HG03432 (cell line): Measurements from ENCODE around the gene LYPD6.

Experiments used
- ATAC-seq: cut with Tn5 transposase; IDR thresholded peaks from one replicate; pipeline ENCODE4 v1.9.1; 2021; ENCODE audit warnings: mild to moderate bottlenecking, moderate library complexity; ENCODE audit not compliant: unreplicated experiment

LYPD6 gene

DNA sequence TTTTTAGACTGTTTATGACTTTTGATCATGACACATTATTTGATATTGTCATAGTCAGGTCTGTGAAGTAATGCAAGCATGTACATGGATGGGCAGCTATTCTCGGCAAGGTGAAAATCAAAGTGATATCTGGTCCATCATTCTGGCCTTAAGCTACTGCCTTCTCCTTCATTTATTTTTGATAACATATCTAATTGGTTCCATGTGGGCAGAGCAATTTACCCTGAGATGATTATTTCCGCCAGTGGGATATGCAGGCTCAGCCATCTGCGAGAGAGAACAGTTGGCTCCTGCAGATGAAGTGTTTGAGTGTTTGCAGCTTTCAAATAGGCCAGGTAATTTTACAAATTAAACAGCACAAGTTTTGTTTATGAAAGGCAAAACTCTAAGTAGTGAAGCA, 116.4 kb downstream of the LYPD6 start:
- no peak for ATAC-seq

DNA sequence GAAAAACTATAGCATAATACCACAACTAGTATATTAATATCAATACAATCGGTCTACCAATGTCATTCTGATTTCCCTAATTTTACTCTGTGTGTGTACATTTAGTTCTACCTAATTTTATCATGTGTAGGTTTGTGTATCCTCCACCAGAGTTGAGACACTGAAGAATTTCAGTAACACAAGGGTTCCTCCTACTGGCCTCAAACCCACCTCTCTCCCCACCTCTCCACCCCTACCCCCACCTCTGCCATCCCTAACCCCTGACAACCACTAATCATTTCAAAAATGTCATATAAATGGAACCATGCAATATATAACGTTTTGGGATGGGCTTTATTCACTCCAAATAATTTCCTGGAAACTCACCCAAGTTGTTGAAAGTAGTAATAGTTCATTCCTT, 117.9 kb downstream of the LYPD6 start:
- no peak for ATAC-seq

DNA sequence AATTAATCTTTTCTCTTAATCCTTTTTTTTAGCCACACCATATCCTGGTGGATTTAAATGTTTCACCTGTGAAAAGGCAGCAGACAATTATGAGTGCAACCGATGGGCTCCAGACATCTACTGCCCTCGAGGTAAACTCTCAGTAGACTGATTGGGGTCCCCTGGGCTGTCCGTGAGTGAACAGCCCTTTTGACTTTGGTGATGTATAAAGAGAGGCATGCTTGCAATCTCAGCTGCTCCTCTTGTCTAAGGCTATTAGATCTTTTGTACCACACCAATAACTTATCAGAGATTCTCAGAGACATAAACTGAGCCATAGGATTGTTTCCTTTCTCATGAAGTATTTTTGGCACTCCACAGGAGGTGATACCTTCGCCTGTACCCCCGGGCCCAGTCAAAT, 118.6 kb downstream of the LYPD6 start:
- ATAC-seq, result no peak

DNA sequence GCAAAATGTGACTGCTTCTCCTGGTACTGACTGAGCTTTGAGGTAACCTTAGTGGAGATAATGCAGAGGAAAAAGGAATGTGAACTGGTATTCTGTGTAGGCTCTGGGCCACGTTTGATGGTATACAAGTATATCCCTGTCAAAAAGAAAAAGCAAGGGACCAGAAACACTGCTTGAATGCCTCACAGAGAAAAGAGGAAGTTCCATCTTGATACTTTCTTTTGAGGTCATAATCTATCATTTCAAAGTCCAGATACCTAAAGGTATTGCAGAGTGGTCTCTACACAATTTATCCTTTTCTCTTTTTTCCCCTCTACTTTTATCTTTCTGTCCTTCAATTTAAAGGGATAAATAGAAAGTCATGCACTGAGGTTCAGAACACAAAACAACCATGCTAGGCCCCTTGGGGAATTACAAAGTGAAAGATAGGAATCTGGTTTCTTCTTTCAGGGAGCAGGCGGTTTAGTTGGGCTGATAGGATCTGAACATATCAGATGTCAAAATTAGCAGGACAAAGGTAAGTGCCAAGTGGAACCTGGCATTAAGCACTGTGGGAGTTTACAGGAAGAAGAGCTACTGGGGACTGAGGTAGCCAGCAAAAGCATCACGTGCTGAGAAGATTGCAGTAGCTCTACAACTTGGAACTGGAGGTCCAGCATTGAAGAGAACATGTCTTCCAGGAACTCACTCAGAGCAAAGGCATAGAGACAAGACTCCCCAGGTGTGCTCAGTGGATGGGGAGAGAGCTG, 121.2 kb downstream of the LYPD6 start:
- ATAC-seq, result peak; percentile 73

DNA sequence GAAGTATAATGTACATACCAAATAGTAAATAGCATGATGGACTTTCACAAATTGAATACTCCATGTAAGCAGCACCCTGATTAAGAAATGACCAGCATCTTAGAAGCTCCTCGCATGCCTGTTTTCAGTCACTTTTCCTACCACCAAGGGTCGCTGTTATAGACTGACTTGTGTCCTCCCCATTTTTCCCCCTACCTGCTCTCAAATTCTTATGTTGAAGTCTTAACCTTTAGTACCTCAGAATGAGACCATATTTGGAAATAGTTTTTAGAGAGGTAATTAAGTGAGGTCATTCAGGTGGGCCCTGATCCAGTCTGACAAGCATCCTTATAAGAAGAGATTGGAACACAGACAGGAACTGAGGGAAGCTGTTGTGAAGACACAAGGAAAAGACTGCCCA, 125.9 kb downstream of the LYPD6 start:
- no peak for ATAC-seq

DNA sequence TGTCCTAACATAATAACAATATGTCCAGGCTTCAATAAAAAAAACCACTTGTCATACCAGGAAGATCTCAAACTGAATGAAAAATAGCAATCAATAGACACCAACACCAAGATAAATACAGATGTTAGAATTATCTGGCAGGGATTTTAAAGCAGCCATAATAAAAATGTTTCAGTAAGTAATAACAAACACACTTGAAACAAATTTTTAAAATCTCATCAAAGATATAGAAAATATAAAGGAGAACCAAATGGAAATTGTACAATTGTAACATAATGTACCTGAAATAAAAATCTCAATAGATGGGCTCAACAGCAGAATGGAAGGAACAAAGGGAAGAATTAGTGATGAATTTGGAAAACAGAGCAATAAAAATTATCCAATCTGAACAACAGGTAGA, 128.1 kb downstream of the LYPD6 start:
- no peak for ATAC-seq

DNA sequence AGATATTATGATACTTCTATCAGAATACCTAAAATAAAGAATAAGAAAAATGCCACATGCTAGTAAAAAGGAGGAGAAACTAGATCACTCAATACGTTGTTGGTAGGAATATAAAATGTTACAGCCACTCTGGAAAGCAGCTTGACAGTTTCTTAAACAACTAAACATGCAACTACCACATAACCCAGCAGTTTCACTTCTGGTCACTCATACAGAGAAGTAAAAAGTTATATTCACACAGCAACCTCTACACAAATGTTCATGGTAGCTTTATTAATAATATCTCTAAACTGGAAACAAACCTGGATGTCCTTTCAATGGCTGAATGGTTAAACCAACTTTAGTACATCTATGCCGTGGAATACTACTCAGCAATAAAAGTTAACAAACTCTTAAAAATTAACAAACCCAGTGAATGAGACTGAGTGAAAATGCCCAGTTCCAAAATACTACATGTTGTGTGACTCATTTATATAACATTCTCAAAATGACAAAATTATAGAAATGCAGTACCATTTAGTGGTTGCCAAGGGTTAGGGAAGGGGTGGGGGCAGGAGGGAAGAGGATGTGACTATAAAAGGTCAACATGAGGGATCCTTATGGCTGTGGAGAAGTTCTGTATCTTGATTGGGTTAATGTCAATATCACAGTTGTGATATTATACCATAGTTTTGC, 133.1 kb downstream of the LYPD6 start:
- ATAC-seq, result peak; percentile 97

DNA sequence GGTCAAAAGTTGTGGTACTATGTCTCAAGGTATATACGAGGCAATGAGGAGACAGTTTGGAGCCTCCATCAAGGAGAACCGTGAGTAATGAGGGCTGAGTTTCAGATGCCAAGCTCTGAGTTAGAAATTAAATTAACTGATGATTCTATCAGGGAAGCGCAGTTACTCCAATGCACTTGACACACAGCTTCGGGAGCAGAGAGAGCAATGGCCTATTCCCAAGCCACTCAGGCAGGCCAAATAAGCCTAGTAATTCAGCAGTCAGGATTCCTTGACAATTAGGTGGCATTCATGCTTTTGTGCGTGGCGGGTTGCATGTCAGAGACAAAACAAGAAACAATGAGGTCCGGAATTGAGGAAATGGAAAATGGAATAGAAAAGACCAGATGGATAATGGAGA, 134.0 kb downstream of the LYPD6 start:
- ATAC-seq, result no peak

DNA sequence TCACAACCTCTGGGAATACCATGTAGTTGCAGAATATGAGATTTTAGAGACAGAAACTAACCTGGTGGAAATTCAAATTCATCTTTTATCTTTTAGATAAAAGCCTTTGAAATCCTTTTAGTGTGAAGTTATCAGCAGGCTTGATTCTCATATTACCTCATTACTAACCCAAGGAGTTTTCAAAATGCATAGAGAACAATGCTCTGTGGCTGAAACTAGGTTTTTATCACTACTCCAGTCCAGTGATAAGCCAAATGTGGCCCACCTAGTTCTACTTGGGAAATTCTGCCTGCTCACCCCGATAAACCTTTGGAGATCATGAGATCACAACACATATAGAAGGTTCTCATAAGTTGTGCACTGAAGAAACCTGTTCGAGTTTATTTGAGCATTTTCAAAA, 135.5 kb downstream of the LYPD6 start:
- no peak for ATAC-seq

DNA sequence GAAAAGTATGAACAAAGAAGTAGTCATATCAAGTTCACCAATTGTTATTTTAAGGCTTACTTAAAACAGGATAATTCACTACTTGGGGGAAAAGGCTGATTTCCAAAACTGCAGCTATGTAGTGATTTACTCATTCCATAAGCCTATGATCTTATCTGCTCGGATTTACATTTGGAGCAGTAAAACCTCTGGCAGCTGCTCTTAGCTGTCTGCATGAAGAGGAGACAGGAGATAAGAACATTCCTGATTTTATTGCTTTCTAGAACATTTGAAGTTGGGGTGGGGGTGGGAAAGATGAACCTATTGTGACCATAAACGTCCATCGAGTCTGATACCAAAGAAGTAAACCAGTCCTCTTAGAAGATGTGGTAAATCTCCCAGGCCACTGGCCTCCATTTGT, 136.2 kb downstream of the LYPD6 start:
- no peak for ATAC-seq

DNA sequence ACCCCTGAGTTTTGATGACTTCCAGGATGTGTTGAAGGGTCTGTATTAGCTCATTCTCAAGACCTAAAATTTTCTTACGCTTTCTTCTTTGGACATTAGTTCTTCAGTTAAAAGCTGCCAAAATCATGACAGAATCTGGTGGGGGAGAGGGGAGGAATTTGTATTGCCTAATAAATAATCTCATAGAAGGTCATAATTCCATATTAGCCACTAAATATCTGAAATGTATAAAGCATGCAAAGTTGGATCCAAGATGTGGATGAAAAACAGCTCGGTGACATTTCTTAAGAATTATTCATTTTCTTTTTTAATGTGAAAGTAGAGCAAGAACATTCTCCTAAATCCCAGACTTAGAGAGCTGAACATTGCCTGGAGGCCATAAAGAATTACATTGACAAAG, 137.0 kb downstream of the LYPD6 start:
- ATAC-seq, result no peak

DNA sequence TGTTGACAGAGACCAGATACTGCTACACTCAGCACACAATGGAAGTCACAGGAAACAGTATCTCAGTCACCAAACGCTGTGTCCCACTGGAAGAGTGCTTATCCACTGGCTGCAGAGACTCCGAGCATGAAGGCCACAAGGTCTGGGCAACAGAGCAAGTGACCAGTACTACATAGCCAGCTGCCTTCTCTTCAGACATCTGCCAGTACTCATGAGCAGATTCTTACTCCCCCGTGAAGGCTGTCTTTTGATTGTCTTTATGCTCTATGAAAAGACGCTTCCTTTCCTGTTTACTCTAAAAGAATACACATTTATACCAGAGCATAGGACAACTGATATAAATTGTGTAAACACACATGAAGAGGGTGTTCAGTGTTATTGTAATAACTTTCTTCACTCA, 138.2 kb downstream of the LYPD6 start:
- no peak for ATAC-seq

DNA sequence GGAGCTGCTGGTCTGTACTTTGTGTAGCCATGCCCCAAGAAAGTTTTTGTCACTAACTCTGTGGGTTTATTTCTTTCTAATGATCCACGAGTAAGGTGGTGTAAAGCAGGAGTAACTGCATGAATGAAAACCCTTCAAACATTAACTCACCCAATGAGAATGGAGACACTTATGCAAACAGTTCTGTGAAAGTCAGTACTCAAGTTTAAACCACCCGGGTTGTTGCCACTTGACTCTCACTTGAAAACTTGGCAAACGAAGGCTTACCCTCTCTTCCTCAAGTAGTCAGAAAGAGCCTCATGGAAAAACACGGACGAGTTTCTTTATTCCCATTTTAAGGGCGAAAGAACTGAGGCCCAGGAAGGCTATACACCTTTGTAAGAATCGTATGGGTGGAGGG, 139.7 kb downstream of the LYPD6 start:
- no peak for ATAC-seq

DNA sequence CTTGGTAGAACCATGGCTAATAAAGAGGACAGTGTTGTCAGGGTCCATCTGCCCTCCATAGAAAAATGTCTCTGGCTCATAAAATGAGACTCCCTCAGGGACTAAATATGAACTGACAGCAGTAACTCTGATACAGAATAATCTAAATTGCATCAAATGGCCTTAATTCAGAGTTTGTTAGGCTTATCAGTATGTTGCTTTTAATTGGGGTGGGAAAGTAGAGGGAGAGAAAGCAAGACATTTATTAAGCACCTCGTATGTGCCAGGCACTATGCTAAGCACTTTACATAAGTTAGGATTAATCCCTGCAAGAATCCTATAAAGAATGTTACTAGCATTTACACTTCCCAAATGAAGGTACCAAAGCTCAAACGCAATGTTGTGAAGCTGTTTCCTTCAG, 142.0 kb downstream of the LYPD6 start:
- no peak for ATAC-seq

DNA sequence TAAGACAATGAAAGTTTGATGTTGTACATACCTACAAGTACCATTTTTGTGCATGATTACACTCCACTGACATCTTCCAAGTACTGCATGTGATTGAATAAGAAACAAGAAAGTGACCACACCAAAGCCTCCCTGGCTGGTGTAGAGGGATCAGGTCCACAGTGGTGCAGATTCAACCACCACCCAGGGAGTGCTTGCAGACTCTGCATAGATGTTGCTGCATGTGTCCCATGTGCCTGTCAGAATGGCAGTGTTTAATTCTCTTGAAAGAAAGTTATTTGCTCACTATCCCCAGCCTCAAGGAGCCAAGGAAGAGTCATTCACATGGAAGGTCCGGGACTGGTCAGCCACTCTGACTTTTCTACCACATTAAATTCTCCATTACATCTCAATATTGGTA, 142.7 kb downstream of the LYPD6 start:
- no peak for ATAC-seq

DNA sequence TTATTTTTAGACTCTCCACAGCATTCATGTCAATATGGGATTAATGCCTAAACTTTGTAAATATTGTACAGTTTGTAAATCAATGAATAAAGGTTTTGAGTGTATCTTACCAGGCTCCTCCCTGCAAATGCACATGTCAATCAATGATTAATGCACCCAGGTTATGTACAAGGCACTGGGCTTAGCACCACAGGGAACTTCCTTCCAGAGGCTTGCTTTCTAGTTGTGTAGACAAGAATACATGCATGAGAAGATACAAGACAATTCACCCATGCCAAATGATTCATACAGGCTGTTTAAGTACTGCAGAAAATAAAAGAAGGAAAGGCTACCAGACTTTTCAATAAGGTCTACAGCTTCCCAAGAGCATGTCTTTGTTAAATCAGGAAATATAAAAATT, 143.1 kb downstream of the LYPD6 start:
- ATAC-seq, result no peak

DNA sequence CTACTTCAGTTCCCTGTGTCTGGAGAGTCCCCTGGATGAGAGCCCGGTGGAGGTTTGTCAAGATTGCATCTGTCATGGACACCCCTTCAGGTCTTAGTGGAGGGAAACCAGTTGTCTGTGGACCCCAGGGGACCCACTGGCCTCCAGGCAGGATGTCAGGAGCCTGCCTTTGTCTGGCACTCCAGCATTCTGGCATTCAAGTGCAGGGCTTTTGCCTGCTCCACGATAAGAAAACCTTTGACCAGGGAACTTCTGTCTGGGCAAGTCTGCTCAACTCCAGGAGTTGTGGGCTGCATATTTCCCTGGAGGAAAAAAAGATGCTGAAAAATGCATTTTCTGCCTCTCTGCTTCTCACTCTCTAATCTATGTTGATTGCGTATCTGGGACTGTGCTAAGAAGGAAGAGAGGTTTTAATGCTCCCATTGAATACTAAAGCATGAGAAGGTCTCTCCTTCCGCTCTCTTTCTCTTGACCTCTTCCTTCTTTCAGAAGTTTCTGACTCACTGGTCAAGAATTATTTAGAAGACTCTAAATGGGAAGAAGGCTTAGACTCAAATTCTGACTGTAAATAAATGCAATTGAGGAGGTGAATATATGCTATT, 152.7 kb downstream of the LYPD6 start:
- ATAC-seq, result no peak

DNA sequence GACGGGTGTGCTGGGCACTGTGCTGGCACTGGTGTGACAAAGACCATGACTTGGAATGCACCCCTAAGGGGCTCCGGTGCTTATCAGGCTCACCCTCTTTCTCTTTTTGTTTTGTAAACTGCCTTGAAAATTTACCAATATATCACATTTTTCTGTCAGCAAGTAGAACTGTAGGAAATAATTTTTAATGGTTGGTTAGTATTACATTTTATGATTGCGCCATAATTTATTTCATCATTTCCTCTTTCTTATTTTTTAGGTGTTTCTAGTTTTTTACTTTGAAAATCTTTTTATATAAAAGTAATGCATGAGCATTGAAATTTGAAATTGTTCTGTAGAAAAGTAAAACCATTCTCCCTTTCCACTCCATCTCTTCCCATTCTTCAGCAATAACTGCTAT, 156.3 kb downstream of the LYPD6 start:
- no peak for ATAC-seq

DNA sequence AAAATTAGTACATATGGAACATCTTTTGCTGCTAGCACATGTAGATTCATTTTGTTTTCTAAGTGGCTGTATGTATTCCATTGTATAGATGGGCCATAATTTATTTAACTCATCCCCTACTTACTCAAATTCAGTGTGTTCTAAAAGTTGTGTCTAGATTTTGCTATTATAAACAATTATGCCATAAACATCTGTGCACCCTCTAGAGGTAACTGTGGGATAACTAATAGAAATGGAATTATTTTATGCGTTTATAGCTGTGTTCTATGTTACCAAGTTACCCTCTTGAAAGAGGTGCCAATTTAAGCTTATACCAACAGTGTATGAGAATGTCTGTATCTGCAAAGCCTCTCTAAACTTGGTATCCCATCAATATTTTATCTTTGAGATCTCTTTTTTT, 156.8 kb downstream of the LYPD6 start:
- ATAC-seq, result no peak

DNA sequence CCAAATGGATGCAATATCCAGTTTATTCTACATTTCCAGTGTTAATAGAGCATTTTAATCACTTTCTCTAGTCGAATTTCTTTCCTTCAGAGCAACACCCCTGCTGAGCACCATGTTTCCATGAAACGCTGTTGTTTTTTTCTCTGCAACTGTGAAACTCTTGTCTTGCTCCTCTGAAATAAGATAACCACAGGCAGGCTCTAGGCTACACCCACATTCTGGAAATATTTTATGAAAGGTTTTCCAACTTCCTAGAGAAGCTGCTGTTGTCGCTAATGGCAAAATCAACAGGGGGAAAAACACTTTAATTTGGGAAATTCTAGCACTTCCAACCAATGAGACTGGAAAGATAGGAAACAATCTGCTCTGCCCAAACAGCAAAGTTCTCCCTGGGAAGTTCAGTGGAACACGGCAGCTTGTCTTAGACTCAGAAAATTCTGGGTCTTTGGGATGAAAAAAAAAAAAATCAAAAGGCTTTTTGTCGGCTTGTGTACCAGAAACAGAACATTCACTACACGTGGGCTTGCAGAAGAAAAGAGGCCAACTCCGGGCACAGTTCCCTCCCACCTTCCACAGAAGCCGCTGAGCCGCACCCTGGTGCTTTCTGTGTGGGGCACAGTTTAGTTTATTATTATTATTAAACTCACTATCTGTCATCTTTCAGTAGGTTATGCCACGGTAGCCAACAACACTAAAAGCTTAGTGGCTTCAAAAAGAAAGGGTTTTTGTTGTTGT, 158.5 kb downstream of the LYPD6 start:
- ATAC-seq, result no peak

DNA sequence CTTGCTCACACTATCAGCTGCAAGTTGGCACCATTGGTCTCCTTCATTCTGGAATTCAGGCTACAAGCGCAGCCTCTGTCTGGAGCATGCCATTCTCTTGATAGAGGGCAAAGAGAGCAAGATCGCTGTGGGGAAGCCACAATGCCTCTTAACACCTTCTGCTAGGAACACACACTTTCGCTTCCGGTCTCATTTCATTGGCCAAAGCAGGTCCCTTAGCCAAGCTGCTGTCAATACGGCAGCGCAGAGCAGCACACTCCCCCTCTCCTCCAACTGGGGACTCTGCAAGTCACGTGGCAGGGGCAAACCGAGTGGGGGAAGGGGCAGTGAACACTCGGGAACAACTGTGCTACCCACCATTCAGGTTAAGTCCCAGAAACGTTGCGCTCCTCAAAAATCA, 159.1 kb downstream of the LYPD6 start:
- no peak for ATAC-seq

DNA sequence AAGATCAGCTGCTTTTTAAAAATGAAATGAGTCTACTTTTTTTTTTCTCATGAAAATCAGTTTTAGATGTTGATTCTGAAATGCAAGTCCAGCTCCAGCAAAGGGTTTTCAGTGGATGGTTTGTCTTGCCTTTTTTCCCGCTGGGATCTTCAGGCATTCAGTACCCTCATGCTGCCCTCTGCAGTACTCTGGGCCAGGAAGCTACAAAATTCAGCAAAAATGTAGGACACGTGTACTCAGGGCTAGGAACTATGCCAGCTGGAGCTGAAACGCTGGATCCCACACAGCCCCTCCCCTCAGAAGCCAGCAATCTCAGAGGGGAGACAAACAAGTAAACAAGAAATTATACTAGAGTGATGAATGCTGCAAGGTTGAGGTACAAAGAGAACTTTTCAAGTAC, 159.9 kb downstream of the LYPD6 start:
- ATAC-seq, result no peak
